NCI-H2029 (cell line): ENCODE results near the gene NMRK1.

Experiments
- DNase-seq: peaks from one replicate; lab custom pipeline; 2025; lab: John Stamatoyannopoulos, UW

NMRK1 gene

GRCh38 chr9:75102177-75102790 is 14.3 kb upstream of the NMRK1 start:
- DNase-seq = no peak

- DNase-seq = no peak
Observed at GRCh38 chr9:75101004-75101588, 13.1 kb upstream of the NMRK1 start.

GRCh38 chr9:75096796-75097195 is 8.8 kb upstream of the NMRK1 start:
- no peak for DNase-seq

- DNase-seq = no peak
Observed at GRCh38 chr9:75092766-75093165, 4.8 kb upstream of the NMRK1 start.

- no peak for DNase-seq
Observed at GRCh38 chr9:75090579-75090978, 2.6 kb upstream of the NMRK1 start.

- no peak for DNase-seq
Observed at GRCh38 chr9:75089373-75089766, 1.4 kb upstream of the NMRK1 start.

- DNase-seq = peak; percentile 78
Observed at GRCh38 chr9:75088646-75089372, 854 bp upstream of the NMRK1 start.

GRCh38 chr9:75087289-75087823 is 599 bp downstream of the NMRK1 start:
- peak; percentile 46 for DNase-seq

GRCh38 chr9:75086541-75087288 is 1.2 kb downstream of the NMRK1 start:
- no peak for DNase-seq

- DNase-seq = no peak
Observed at GRCh38 chr9:75085640-75086039, 2.3 kb downstream of the NMRK1 start.

- no peak for DNase-seq
Observed at GRCh38 chr9:75084081-75084672, 3.8 kb downstream of the NMRK1 start.

GRCh38 chr9:75083188-75083970 is 4.6 kb downstream of the NMRK1 start:
- DNase-seq = peak; percentile 35

GRCh38 chr9:75081632-75082031 is 6.3 kb downstream of the NMRK1 start:
- DNase-seq = no peak

GRCh38 chr9:75072895-75073294 is 15.1 kb downstream of the NMRK1 start:
- DNase-seq = no peak

GRCh38 chr9:75071530-75072122 is 16.3 kb downstream of the NMRK1 start:
- DNase-seq = peak; percentile 77

GRCh38 chr9:75069171-75069570 is 18.8 kb downstream of the NMRK1 start:
- DNase-seq = no peak

- no peak for DNase-seq
Observed at GRCh38 chr9:75067894-75068293, 20.1 kb downstream of the NMRK1 start.

GRCh38 chr9:75065510-75065909 is 22.4 kb downstream of the NMRK1 start:
- DNase-seq = no peak

GRCh38 chr9:75064307-75065025 is 23.5 kb downstream of the NMRK1 start:
- DNase-seq = no peak
